HG02759 (cell line): ENCODE results near the gene SEC14L2.
"Not testable (repeated sequence)": the region's sequence is repeated elsewhere in the genome, so short reads cannot be mapped to it uniquely, and the experiment has no call there.

Source experiments
- ATAC-seq: cut with Tn5 transposase; IDR thresholded peaks from one replicate; pipeline ENCODE4 v1.9.1; 2021; ENCODE audit warnings: mild to moderate bottlenecking, moderate library complexity; ENCODE audit not compliant: unreplicated experiment

Gene SEC14L2

GRCh38 chr22:30426388-30427353, 29.9 kb downstream of the SEC14L2 start:
- ATAC-seq, result no peak

GRCh38 chr22:30427871-30428270, 31.1 kb downstream of the SEC14L2 start:
- no peak for ATAC-seq

DNA sequence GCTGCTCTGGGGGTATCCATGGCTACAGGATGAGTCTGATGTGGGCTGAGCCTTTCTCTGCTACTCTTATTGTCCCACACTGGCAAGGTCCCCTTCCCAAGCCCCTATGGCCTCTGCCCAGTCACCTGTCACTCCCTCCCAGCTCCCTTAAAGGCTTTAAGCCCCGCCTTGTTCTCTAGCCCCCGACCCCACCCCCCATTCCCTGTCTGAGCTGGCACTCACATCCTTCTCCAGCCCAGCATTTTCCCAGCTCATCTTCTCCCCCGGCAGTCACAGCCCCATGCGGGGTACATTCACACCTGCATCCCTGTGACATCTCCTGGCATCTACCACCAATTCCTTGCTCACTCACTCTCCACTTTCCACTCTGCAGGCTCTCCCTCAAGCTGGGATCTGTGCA, 33.1 kb downstream of the SEC14L2 start:
- no peak for ATAC-seq

GRCh38 chr22:30430933-30431332, 34.1 kb downstream of the SEC14L2 start:
- ATAC-seq, result no peak

DNA sequence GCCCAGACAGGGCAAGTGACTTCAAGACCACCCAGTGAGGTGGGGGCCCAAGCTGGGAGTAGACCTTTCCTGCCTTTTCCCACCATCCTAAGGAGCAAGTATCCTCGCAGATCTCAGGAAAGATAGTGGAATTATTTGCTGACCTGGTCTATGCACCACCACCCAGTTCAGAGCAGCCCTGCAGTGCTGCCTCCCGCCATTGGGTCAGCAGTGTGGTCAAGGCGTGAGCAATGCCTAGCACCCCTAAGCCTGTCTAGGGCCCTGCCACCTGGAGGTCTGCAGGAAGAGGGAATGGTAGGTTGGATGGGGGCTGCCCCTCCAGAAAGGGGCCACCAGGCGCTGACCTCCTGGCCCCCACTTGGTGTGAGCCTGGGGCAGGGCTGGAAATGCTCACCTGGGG, 35.3 kb downstream of the SEC14L2 start:
- no peak for ATAC-seq

GRCh38 chr22:30432520-30432919, 35.7 kb downstream of the SEC14L2 start:
- ATAC-seq, result no peak

GRCh38 chr22:30433227-30433626, 36.4 kb downstream of the SEC14L2 start:
- no peak for ATAC-seq

DNA sequence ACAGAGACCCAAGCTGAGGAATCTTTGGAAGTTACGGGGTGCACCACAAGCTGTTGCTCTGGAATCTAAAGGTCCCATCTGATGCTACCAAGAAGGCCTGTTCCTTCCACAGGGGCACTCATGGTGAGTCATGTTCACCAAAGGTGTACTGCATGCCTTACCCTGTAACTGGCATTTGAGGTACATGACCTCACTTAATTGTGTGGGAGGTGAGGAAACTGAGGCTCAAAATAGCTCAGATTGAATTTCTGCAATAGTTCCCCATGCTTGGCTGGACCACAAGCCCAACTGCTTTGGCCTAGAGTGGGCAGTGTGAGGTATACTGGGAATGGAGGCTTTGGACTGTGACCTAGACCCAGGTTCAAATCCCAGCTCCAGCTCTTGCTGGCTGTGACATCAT, 37.0 kb downstream of the SEC14L2 start:
- no peak for ATAC-seq

- no peak for ATAC-seq
These were observed 38.0 kb downstream of the SEC14L2 start for GRCh38 chr22:30434843-30435242.

- ATAC-seq, result no peak
These were observed 38.9 kb downstream of the SEC14L2 start for GRCh38 chr22:30435674-30436126.

- ATAC-seq, result no peak
These were observed 39.4 kb downstream of the SEC14L2 start for GRCh38 chr22:30436196-30436595.

DNA sequence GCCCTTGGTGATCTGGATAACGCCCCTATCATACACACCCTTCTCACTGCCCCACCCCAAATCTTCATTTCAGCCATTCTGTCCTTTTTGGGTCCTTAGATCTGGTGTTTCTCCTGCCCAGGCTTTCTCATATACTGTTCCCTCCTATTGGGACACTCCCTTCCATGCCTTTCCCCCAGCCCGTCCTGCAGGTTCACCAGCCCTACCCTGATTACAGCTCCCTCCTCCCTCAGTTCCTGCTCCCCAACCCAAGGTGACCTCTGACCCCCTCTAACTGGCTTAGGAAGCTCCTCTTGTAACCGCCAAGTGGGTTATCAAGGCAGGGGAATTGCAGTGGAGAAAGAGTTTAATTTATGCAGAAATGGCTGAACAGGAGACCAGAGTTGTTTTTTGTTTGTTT, 41.7 kb downstream of the SEC14L2 start:
- ATAC-seq, result no peak

- no peak for ATAC-seq
These were observed 42.4 kb downstream of the SEC14L2 start for GRCh38 chr22:30439226-30439625.

DNA sequence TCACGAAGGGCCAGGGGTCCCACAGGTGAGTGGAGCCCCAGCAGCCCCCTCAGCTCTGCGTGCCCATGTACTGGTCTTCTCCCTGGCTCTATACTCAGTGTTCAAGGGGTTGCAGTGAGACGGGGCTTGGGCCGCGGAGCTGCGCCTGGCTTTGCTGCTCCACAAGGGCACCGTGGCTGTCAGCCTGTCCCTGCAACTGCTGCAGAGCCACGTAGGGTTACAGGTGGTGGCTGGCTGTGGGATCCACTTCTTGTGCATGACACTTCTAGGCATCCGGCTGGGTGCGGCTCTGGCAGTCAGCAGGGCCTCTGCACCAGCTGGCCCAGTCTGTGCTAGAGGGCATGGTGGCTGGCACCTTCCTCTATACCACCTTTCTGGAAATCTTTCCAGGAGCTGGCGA, 43.0 kb downstream of the SEC14L2 start:
- no peak for ATAC-seq

- ATAC-seq, result no peak
These were observed 44.3 kb downstream of the SEC14L2 start for GRCh38 chr22:30441088-30441487.

DNA sequence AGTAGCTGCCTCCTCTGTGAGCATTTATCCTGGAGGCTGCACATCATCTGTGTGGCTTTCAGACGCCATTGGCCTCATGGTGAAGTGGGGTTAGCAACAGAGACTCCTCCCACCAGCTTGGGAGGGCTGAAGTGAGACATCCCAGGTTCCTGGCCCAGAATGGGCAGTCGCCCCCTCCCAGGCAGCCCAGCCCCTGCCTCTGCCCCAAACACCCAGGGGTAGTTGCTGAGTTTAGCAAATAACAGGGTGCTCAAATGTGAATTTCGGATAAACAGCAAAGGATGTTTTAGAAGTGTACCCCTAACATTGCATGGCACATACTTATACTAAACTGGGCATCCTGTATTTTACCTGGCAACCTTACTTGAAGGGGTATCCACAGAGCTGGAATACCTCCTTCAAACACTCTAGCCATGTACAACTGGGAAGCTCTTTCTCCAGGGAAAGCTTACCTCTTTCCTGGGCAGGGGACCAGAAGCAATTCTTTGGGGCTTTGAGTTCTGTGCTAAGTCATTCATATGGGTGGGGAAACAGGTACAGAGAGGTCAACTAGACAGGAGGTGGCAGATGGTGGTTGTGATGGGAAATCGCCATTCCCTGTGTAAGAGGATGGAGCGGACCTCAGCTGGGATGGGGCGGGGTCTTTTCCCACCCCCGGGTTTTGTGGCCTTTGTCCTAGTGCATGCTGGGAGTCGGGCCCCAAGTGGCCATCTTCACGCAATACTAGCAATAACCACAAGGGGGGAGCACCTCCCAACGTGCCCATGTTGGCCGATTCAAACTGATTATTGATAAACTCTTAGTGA, 48.0 kb downstream of the SEC14L2 start:
- ATAC-seq, result no peak

DNA sequence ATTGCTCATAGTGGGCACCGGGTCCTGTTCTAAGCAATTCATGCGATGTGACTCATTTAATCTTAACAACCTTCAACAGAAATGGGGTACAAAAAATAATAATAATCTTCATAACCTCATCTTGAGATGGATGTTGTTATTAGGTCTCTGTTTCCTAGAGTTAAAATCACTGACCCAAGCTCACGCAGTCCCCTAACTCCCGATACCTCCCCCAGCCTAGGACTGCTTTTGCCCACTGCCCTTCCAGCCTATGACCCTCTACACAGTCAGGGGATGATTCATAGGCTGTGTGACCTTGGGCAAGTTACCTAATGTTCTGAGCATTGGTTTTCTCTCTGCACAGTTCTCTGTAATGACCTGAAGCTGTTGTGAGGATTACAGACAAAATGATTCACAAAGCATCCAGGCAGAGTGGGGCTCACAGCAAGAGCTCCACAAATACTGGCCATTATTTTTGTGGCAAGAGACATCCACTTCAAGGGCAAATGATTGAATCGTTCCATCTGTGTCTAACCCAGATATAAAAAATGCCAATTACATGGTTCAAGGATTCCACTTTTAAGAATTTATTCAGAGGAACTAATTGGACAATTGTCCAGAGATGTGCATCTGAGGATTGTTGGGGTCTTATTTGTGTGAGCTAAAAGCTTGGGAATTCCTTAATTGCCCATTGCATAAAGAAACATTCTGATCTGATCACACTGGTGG, 48.8 kb downstream of the SEC14L2 start:
- ATAC-seq, result no peak

- no peak for ATAC-seq
These were observed 50.8 kb downstream of the SEC14L2 start for GRCh38 chr22:30447656-30448055.

DNA sequence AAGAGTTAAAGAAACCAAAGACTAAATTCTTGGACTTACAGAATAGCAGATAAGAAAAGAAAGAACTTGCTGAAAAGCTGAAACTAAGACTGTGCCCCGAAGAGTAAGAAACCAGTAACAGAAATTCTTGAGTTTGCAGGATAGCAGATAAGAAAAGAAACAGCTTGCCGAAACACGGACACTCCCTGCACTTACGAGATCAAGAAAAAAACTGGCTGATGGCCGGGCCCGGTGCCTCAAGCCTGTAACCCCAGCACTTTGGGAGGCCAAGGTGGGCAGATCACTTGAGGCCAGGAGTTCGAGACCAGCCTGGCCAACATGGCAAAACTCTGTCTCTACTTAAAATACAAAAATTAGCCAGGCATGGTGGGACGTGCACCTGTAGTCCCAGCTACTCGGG, 54.7 kb downstream of the SEC14L2 start:
- ATAC-seq, result not testable (repeated sequence)

DNA sequence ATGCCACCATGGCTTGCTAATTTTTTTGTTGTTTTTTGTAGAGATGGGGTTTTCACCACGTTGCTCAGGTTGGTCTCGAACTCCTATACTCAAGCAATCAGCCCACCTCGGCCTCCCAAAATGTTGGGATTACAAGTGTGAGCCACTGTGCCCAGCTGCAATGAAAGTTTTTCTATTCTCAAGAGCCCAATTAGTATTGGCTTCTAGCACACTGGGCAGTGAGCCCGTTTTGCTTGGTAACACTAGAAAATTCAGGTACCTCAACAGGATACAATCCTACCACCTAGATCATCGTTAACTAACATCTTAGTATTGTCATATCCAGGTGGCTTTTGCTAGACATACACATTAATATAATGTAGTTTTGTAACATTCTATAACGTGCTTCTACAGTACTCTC, 56.0 kb downstream of the SEC14L2 start:
- ATAC-seq, result no peak
